K562 (cell line): Measurements from ENCODE around the gene GPR35. TPM values are rescaled to one million over a fixed set of nuclear protein-coding genes. Genes with fewer than 3 reads are reported as not detected.

Experiments
- ATAC-seq: fragments of 200-7000 bp; cut with Tn5 transposase; 3 replicates; pipeline ENCODE4 v1.9.1; 2020; ENCODE audit warnings: moderate library complexity
- BruUV-seq: library from RNA; stranded (reverse); fragments of 400-500 nt; replicated peaks from 2 replicates; lab custom pipeline; 2021; lab: Mats Ljungman, UMichigan
- CTCF ChIA-PET: fragments of 300-600 bp; formaldehyde crosslinking; extraction: SDS; loops from one replicate; lab custom pipeline; 2021; ENCODE audit warnings: low intra/inter-chr PET ratio; lab: Yijun Ruan, JAX
- POLR2A ChIA-PET: fragments of 300-600, 350-650 bp; sonication (Branson Sonifier 250); formaldehyde crosslinking; extraction: SDS; loops from one replicate; lab custom pipeline; 2021; ENCODE audit warnings: antibody characterized with exemption, inconsistent platforms; lab: Yijun Ruan, JAX
- DNase-seq, 4 experiments: peaks; one replicate each; pipeline versions ENCODE4 v3.0.0 to v3.0.0-alpha.2; 2011 to 2018; ENCODE audit warnings: low spot score in 3 of 4, mixed read lengths in 3 of 4; ENCODE audit errors: extremely low read depth in 1 of 4
- FAIRE-seq: peaks from 2 replicates; lab custom pipeline; 2011; peaks lifted over from hg19 to GRCh38; lab: Jason Lieb, UNC
- H2AFZ ChIP-seq: 2 replicates; pipeline ENCODE4 v1.6.0; 2011; ENCODE audit warnings: low read depth, low read length, control low read depth, inconsistent platforms
- H3K27ac ChIP-seq: fragments of 200-600 bp; 3 replicates; pipeline ENCODE4 v1.8.0; 2011; ENCODE audit warnings: low read depth, mild to moderate bottlenecking, control low read depth, inconsistent platforms, low read length, moderate library complexity, mixed read lengths; ENCODE audit errors: extremely low read depth
- H3K27me3 ChIP-seq, 2 experiments: fragments of 300-600 bp in 1 of 2; 2 replicates in 1 of 2; 3 replicates in 1 of 2; pipeline versions ENCODE4 v1.6.0 to v1.8.0; 2011; ENCODE audit warnings: inconsistent platforms in 2 of 2, low read length in 2 of 2, mild to moderate bottlenecking in 1 of 2, mixed read lengths in 1 of 2, moderate library complexity in 1 of 2; ENCODE audit not compliant: control insufficient read depth in 2 of 2, insufficient read depth in 2 of 2
- H3K36me3 ChIP-seq: fragments of 300-600 bp; 3 replicates; pipeline ENCODE4 v1.8.0; 2011; ENCODE audit warnings: mild to moderate bottlenecking, low read length, inconsistent platforms; ENCODE audit not compliant: control insufficient read depth, insufficient read depth
- H3K4me1 ChIP-seq, 2 experiments: fragments of 200-600 bp in 1 of 2; replicated peaks in 1 of 2; 2 replicates in 1 of 2; 3 replicates in 1 of 2; pipeline versions ENCODE4 v1.5.1 to v1.8.0; 2011; ENCODE audit warnings: inconsistent platforms in 2 of 2, low read length in 2 of 2, mild to moderate bottlenecking in 1 of 2, mixed read lengths in 1 of 2, moderate library complexity in 1 of 2; ENCODE audit not compliant: control insufficient read depth in 2 of 2, insufficient read depth in 2 of 2
- H3K4me2 ChIP-seq: 2 replicates; pipeline ENCODE4 v1.6.1; 2011; ENCODE audit warnings: low read length, control low read depth, inconsistent platforms, mixed read lengths; ENCODE audit not compliant: insufficient read depth
- H3K4me3 ChIP-seq: fragments of 200-600 bp; sonication (generic), shearing (Covaris generic); 2 replicates; pipeline ENCODE4 v1.5.1; 2016; ENCODE audit warnings: control low read depth, inconsistent platforms
- H3K79me2 ChIP-seq: fragments of 200-600 bp; 3 replicates; pipeline ENCODE4 v1.8.0; 2011; ENCODE audit warnings: low read length, inconsistent platforms; ENCODE audit not compliant: control insufficient read depth, insufficient read depth
- H3K9ac ChIP-seq, 2 experiments: 2 replicates each; pipeline versions ENCODE4 v1.6.0 to v1.6.1; 2011; ENCODE audit warnings: low read depth in 2 of 2, low read length in 2 of 2, control low read depth in 1 of 2, inconsistent platforms in 1 of 2, mild to moderate bottlenecking in 1 of 2, mixed read lengths in 1 of 2; ENCODE audit not compliant: insufficient read depth in 1 of 2
- H3K9me1 ChIP-seq: one replicate; pipeline ENCODE4 v1.6.0; 2011; ENCODE audit warnings: inconsistent platforms, mild to moderate bottlenecking, low read length, moderate library complexity; ENCODE audit not compliant: control insufficient read depth, insufficient read depth
- H3K9me3 ChIP-seq: replicated peaks from 2 replicates; pipeline ENCODE4 v1.5.1; 2011; ENCODE audit warnings: low read depth, low read length, inconsistent platforms; ENCODE audit not compliant: control insufficient read depth, insufficient read depth
- H4K20me1 ChIP-seq: replicated peaks from 2 replicates; pipeline ENCODE4 v1.6.1; 2011; ENCODE audit warnings: low read length, inconsistent platforms, mixed read lengths; ENCODE audit not compliant: control insufficient read depth, insufficient read depth
- DDX20 ChIP-seq: fragments of 450-650 bp; IDR thresholded peaks from 2 replicates; pipeline ENCODE4 v1.6.1; 2016; ENCODE audit warnings: missing genetic modification characterization, low read depth, mild to moderate bottlenecking, missing compliant biosample characterization, moderate library complexity
- HNRNPUL1 ChIP-seq: fragments of 200-400 bp; formaldehyde crosslinking; IDR thresholded peaks from 2 replicates; pipeline ENCODE4 v1.6.1; 2017; ENCODE audit warnings: low read length
- NCOR1 ChIP-seq: fragments of 450-650 bp; IDR thresholded peaks from 2 replicates; pipeline ENCODE4 v1.6.1; 2016; ENCODE audit warnings: mild to moderate bottlenecking, moderate library complexity
- NUFIP1 ChIP-seq: fragments of 450-650 bp; IDR thresholded peaks from 2 replicates; pipeline ENCODE4 v1.6.1; 2018; ENCODE audit not compliant: partially characterized antibody
- TCF7 ChIP-seq: sonication (generic); IDR thresholded peaks from 2 replicates; pipeline ENCODE4 v1.6.1; 2016; ENCODE audit warnings: antibody characterized with exemption, borderline replicate concordance
- TEAD2 ChIP-seq: fragments of 450-650 bp; IDR thresholded peaks from 2 replicates; pipeline ENCODE4 v1.6.1; 2016; ENCODE audit warnings: missing genetic modification characterization, control low read depth, missing compliant biosample characterization
- ZNF133 ChIP-seq: fragments of 250-450 bp; sonication (Bioruptor Pico); IDR thresholded peaks from 2 replicates; pipeline ENCODE4 v1.4.0; 2020; ENCODE audit warnings: mild to moderate bottlenecking
- ZNF395 ChIP-seq: fragments of 200-800 bp; sonication (Bioruptor generic); IDR thresholded peaks from 2 replicates; pipeline ENCODE4 v1.6.1; 2017; ENCODE audit warnings: missing genetic modification characterization, missing compliant biosample characterization
- ZNF717 ChIP-seq: fragments of 250-450 bp; sonication (Bioruptor Pico); IDR thresholded peaks from 2 replicates; pipeline ENCODE4 v1.5.0; 2021
- WGBS: fragments of 100-300 bp; shearing (Covaris generic); methylation state at CpG from one replicate; pipeline ENCODE4 v1.1.6; 2016; ENCODE audit warnings: low coverage, mixed read lengths; ENCODE audit not compliant: insufficient coverage; ENCODE audit errors: missing lambda C conversion rate; 5-methylcytosine and 5-hydroxymethylcytosine counted together
- in situ Hi-C: fragments of 300-500 bp; cut with MboI; formaldehyde crosslinking; loops from 4 replicates; pipeline ENCODE4 v1.15.0; 2018; ENCODE audit warnings: inconsistent platforms, mixed read lengths
- intact Hi-C: fragments of 100-400 bp; cut with micrococcal nuclease; formaldehyde crosslinking; loops from 2 replicates; pipeline ENCODE4 v1.14.2; 2022
- polyA plus RNA-seq, 8 experiments: library from polyadenylated mRNA; depleted of rRNA in 4 of 8; stranded (reverse) in 5 of 8; unstranded in 3 of 8; fragments of >200 nt; fragmentation: Nextera tagmentation in 2 of 8; fragmentation: Illumina TruSeq in 1 of 8; extraction: Ambion mirVana in 2 of 8; extraction: Trizol in 1 of 8; gene quantifications; 2 replicates each; pipeline versions ENCODE4 v1.2.1 to v1.2.3, GENCODE V29; 2011 to 2014; ENCODE audit warnings: inconsistent platforms in 1 of 8, missing spikeins in 1 of 8
- total RNA-seq, 7 experiments: library from RNA; depleted of rRNA in 6 of 7; stranded (reverse); fragments of >200 nt in 6 of 7; fragmentation: Illumina TruSeq in 2 of 7; extraction: Trizol in 2 of 7; gene quantifications; 2 replicates each; pipeline versions ENCODE4 v1.2.1 to v1.2.3, GENCODE V29; 2011 to 2021; ENCODE audit warnings: low replicate concordance in 1 of 7

The GPR35 gene
- total and polyA plus RNA-seq, 9 of the 15 experiments (the other 6 are each of a cell fraction or from before 2014, with no cell fraction given), result 0.04 to 0.50 (median 0.29) TPM; not detected in 3

- no peak overlapping the region for H3K4me3 ChIP-seq
- H3K4me1 ChIP-seq, result peaks cover 0 to 27% of the 10 kb centered on the region in 2 experiments; a peak in 2 of 5 replicates
- ChIA-PET POLR2A (interaction anchor here (0.6 to 1.1 kb wide), 3 partner anchors 10 to 231 kb away, joined by 3 read pairs; partner anchors contain the start of gene CAPN10), CTCF (no interaction called here)
- H3K9ac ChIP-seq, result no peak overlapping the region; a peak in 1 of 4 replicates
- 87% methylated on average over 6 of the region's 23 CpGs for WGBS
- no peaks in the 10 kb centered on the region for H3K9me1 ChIP-seq
- peaks cover 13% of the 10 kb centered on the region; the same call in 1 of the 3 replicates for H3K36me3 ChIP-seq
- DNase-seq (no peak), FAIRE-seq (no peak), ATAC-seq (no peak)
- no peaks in the 10 kb centered on the region for H3K9me3 ChIP-seq
- H3K27ac ChIP-seq, result no peak overlapping the region
- no TSS peak for BruUV-seq
- in situ Hi-C loops, result no loop called here
- H3K27me3 ChIP-seq, result no peaks in the 10 kb centered on the region
- H3K79me2 ChIP-seq, result no peaks in the 10 kb centered on the region
- no peak for TF ChIP-seq NUFIP1
- TF ChIP-seq HNRNPUL1, result no peak
- no peak for TF ChIP-seq TCF7
- no peak for TF ChIP-seq NCOR1
- no peak for TF ChIP-seq ZNF395 (CRISPR knock-in tag)
- TF ChIP-seq DDX20, result no peak
- no peak for TF ChIP-seq ZNF133 (CRISPR knock-in tag)
- no peak for TF ChIP-seq ZNF717
- no peak for TF ChIP-seq TEAD2 (tag)
- no peaks in the 10 kb centered on the region for H4K20me1 ChIP-seq
- intact Hi-C loops, result no loop called here
- H3K4me2 ChIP-seq, result no peak overlapping the region
- H2AFZ ChIP-seq, result no peak overlapping the region
Observed at GRCh38 chr2:240596491-240596931, 28.8 kb upstream of the GPR35 start.
